ENCODE measurements around the gene TTYH3. TPM values are rescaled to one million over a fixed set of nuclear protein-coding genes. Genes with fewer than 3 reads are reported as not detected.
A peak's percentile ranks its signal among the peaks of the same experiment; 100 is the strongest.

The TTYH3 gene
- total and polyA plus RNA-seq, 2 of the 8 experiments (the other 6 are each of a cell fraction or from before 2014, with no cell fraction given) = 66.2 to 169 TPM

- H3K18ac ChIP-seq (ENCODE audit: extremely low read depth, low read length) = no peak overlapping the region
- H3K4ac ChIP-seq (replicated peaks; ENCODE audit: insufficient read length, low read depth, low read length) = no peak overlapping the region
- H3K23me2 ChIP-seq (ENCODE audit: low read depth, low read length) = no peaks in the 10 kb centered on the region
- H2AFZ ChIP-seq (ENCODE audit: low read length) = no peak overlapping the region
- no peak overlapping the region for H4K8ac ChIP-seq (ENCODE audit: extremely low read depth, insufficient read depth, low read length)
- ChIA-PET POLR2A (ENCODE audit: partially characterized antibody) (interaction anchor here (0.6 to 1.4 kb wide), 2 partner anchors 13 to 608 kb away, joined by 3 to 4 read pairs; no protein-coding TSS in a partner anchor), CTCF (ENCODE audit: partially characterized antibody) (interaction anchor here (0.6 to 9.1 kb wide), 19 partner anchors 10 to 718 kb away, joined by 3 to 92 read pairs (median 5); partner anchors contain the start of gene AMZ1)
- FAIRE-seq = no peak
- peaks cover 0 to 5% (median under 1%) of the 10 kb centered on the region in 4 experiments; a peak in 2 of 7 replicates for H3K4me1 ChIP-seq (replicated peaks in 1 of 4; ENCODE audit: control insufficient read depth in 3 of 4, insufficient read depth in 4 of 4, low read length in 3 of 4)
- no peak overlapping the region; the same call in 1 of the 2 replicates for H2BK5ac ChIP-seq (ENCODE audit: low read depth, low read length)
- H3K79me1 ChIP-seq (ENCODE audit: low read depth, low read length) = no peaks in the 10 kb centered on the region; the same call in 1 of the 2 replicates
- H3K79me2 ChIP-seq (ENCODE audit: control insufficient read depth in 1 of 2, insufficient read depth in 2 of 2, low read length in 2 of 2) = no peaks in the 10 kb centered on the region
- H3K56ac ChIP-seq (replicated peaks; ENCODE audit: insufficient read length, low read depth, low read length) = no peak overlapping the region
- no peak overlapping the region for H3K9ac ChIP-seq (replicated peaks in 1 of 4; ENCODE audit: extremely low read depth in 1 of 4, low read depth in 3 of 4, low read length in 3 of 4)
- TF ChIP-seq CTCF (IDR thresholded peaks at IDR 0.05; ENCODE audit: control extremely low read depth in 1 of 3, insufficient read depth in 1 of 3, low read depth in 1 of 3, low read length in 3 of 3) = peak in 1 of 3 experiments; percentile 29; a peak in 1 of 4 replicates
- peak in 1 of 2 experiments; percentile 3; a peak in 1 of 4 replicates for TF ChIP-seq RAD21 (IDR thresholded peaks at IDR 0.05 in 1 of 2, conservative IDR thresholded peaks at IDR 0.05 in 1 of 2; ENCODE audit: low read depth in 2 of 2, low read length in 2 of 2)
- TF ChIP-seq RNF2 (IDR thresholded peaks at IDR 0.05; ENCODE audit: borderline replicate concordance, low read depth, low read length, missing control alignments, poor library complexity, severe bottlenecking) = no peak
- peaks cover 1 to 4% of the 10 kb centered on the region in 2 experiments for H4K20me1 ChIP-seq (replicated peaks in 1 of 2; ENCODE audit: control insufficient read depth in 1 of 2, insufficient read depth in 2 of 2, low read length in 2 of 2)
- no peak overlapping the region for H3K14ac ChIP-seq (ENCODE audit: insufficient read length)
- H4K5ac ChIP-seq (ENCODE audit: insufficient read length, low read depth, low read length) = no peak overlapping the region
- no peaks in the 10 kb centered on the region for H3K9me3 ChIP-seq (ENCODE audit: insufficient read depth in 2 of 2, low read depth in 1 of 2, low read length in 1 of 2)
- no peak overlapping the region for H4K91ac ChIP-seq (replicated peaks; ENCODE audit: insufficient read length, low read length)
- H2BK12ac ChIP-seq (ENCODE audit: low read depth, low read length) = no peak overlapping the region
- H3K36me3 ChIP-seq (ENCODE audit: control insufficient read depth in 2 of 4, insufficient read depth in 4 of 4, low read length in 3 of 4) = peaks cover 0 to 9% (median 7%) of the 10 kb centered on the region in 4 experiments; a peak in 4 of 8 replicates
- no peak overlapping the region for H3K4me3 ChIP-seq (ENCODE audit: extremely low read depth in 1 of 4, insufficient read depth in 2 of 4, low read depth in 3 of 4, low read length in 4 of 4)
- no peak overlapping the region for H2AK5ac ChIP-seq (ENCODE audit: low read depth, low read length)
- H2BK120ac ChIP-seq (replicated peaks; ENCODE audit: low read depth, low read length) = no peak overlapping the region
- no peak for DNase-seq (ENCODE audit: low read depth in 1 of 2, low spot score in 2 of 2)
- no peak overlapping the region for H2BK15ac ChIP-seq (ENCODE audit: low read length)
- H2BK20ac ChIP-seq (ENCODE audit: low read length) = no peak overlapping the region
- no peak overlapping the region for H3K23ac ChIP-seq (ENCODE audit: insufficient read length)
- WGBS, 2 experiments (ENCODE audit: extremely low coverage in 1 of 2, insufficient coverage in 1 of 2, insufficient read length in 1 of 2, insufficient replicate concordance in 2 of 2, low coverage in 1 of 2, low lambda C conversion rate in 2 of 2, missing lambda C conversion rate in 1 of 2) = 86% methylated on average over 13 of the region's 13 CpGs; no CpG with 5 or more reads in 1 of the 2 experiments
- no peaks in the 10 kb centered on the region for H3K27me3 ChIP-seq (replicated peaks in 1 of 4; ENCODE audit: control insufficient read depth in 3 of 4, extremely low read depth in 1 of 4, insufficient read depth in 3 of 4, low read length in 3 of 4)
- no peak overlapping the region for H3K4me2 ChIP-seq (ENCODE audit: insufficient read depth in 1 of 2, low read depth in 2 of 2, low read length in 2 of 2)
- H3K27ac ChIP-seq (ENCODE audit: low read depth, low read length) = no peak overlapping the region
Observed at GRCh38 chr7:2713370-2713769, 81.6 kb downstream of the TTYH3 start.

Data from H1 (cell line).